Activated T-helper 1 cell treated with anti-CD3 and anti-CD28 coated beads, Interleukin-12 subunit alpha, Interleukin-12 subunit beta, Interleukin-2, Interleukin-4 antibody, amounts not matched to agents 30 ng/mL and 10 ng/mL and 1 ng/mL, durations not matched to agents 14 hours and 24 hours and 36 hours (primary cell): ENCODE data around the gene IBA57. TPM values are rescaled to one million over a fixed set of nuclear protein-coding genes. Genes with fewer than 3 reads are reported as not detected.

Experiments used
- total RNA-seq: library from RNA; stranded (reverse); gene quantifications from 2 replicates; pipeline ENCODE4 v1.2.3, GENCODE V29; 2022

The IBA57 gene
- total RNA-seq, 1 donor from 2014 or later: 7.5 TPM

Other genes starting within 250 kb of the IBA57 start
- not detected in 2 replicates for gene WNT9A, start 217.9 kb upstream of the IBA57 start, total RNA-seq
- not detected in 2 replicates for gene WNT3A, start 158.8 kb upstream of the IBA57 start, total RNA-seq
- gene ARF1, start 83.1 kb upstream of the IBA57 start, total RNA-seq: 404 TPM in 2 replicates
- gene C1orf35, start 62.5 kb upstream of the IBA57 start, total RNA-seq: 27.7 and 30.7 TPM in 2 replicates
- gene MRPL55, start 56.5 kb upstream of the IBA57 start, total RNA-seq: 53.3 and 61.7 TPM in 2 replicates
- gene GUK1, start 25.5 kb upstream of the IBA57 start, total RNA-seq: 201 and 202 TPM in 2 replicates
- 0.61 and 0.93 TPM in 2 replicates for gene GJC2, start 15.9 kb upstream of the IBA57 start, total RNA-seq
- gene OBSCN, start 42.2 kb downstream of the IBA57 start, total RNA-seq: 15.0 and 15.2 TPM in 2 replicates
- 60.7 and 63.2 TPM in 2 replicates for gene TRIM11, start 241.0 kb downstream of the IBA57 start, total RNA-seq